Midbrain (tissue), 1 donor: Measurements from ENCODE around the gene MYRIP.
A peak's percentile ranks its signal among the peaks of the same experiment; 100 is the strongest.
"Not testable (repeated sequence)": the region's sequence is repeated elsewhere in the genome, so short reads cannot be mapped to it uniquely, and the experiment has no call there.

Source experiments
- DNase-seq: peaks from one replicate; lab custom pipeline; 2025; lab: John Stamatoyannopoulos, UW

MYRIP gene

DNA sequence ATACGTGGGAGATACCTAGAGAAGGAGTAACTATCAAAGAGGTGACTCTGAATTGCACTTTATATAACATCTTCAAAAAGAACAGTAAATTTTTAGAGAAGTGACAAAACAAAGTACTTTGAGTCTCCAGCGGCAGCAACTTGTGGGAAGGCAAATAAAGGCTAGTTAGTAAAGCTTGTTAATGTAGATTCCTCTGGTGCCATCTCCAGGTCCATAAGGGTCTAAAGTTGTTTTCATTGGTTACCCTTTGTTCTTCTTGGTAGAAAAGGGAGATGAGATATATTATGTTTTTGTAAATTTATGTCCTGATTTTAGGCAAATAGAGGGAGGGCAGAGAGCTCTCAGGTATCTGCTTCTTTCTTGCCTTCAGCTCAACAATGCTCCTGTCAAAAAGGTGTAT is 161.6 kb downstream of the MYRIP start:
- no peak for DNase-seq

DNA sequence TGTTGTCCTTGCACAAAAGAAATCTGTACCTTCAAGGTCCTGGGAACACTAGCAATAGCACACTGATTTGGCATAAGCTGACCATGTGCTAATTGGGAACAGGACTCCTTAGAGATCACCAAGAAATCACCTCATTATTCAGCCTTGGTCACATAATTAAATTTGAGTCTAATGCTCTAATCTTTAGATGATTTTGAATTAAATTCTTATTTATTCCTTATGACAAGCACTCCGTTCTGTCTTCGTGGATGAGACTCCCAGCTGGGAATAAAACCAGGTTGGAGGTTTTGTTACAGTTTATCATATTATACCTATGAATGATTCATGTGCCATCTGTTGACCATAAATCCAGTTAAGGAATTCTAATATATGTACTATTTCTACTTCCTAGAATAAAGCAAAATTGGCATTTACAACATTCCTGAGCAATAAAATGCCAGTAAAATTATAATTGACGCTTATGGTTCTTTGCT is 162.2 kb downstream of the MYRIP start:
- no peak for DNase-seq

DNA sequence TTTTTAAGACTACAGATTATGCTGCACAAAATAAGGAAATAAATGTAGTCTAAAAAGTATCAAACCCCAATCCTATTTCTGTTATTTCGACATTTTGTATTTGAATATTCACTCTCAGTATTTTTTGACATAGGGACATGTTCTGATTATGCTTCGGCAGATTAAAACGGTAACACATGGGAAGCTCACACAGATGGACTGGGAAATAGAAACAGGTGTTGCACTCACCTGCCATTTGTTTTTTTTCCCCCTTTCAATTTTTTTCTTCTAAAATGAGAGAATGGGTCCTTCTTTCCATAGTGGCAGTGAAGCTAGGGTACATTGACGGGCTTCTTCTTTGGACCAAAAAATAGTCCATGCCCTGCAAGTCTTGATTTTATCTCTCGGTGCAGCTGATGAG is 163.1 kb downstream of the MYRIP start:
- no peak for DNase-seq

DNA sequence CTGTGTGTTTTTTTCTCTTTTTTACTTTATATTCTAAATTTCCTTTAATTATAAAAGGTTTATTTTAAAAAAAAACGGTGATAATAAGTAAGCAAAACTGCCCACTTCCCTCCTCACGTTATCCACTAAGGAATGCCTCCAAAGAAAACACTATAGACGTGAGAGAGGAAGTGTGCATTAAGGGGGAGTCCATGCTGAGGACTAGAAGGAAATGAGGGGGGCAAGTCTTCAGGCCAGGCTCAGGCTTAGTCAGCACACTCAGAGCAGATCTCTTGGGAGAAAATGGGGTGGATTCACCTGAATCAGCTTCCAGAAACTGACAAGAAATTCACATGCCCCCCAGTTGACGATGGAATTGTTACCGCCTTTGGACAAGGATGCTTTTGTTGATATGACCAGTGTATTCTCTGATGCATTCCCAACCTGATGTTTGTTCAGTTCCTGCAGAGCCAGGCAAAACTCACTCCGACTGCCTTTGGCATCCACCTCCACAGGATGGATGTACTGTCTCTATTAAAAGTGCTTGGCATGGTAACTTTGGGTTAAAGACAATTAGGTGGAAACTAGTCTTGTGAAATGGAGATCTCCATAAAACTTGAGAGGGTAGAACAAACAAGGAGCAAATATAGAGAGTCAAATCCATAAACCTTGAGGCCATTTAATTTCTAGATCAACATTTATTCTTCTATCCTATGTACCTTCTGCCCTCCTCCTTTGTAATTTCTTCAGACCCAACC is 167.8 kb downstream of the MYRIP start:
- no peak for DNase-seq

DNA sequence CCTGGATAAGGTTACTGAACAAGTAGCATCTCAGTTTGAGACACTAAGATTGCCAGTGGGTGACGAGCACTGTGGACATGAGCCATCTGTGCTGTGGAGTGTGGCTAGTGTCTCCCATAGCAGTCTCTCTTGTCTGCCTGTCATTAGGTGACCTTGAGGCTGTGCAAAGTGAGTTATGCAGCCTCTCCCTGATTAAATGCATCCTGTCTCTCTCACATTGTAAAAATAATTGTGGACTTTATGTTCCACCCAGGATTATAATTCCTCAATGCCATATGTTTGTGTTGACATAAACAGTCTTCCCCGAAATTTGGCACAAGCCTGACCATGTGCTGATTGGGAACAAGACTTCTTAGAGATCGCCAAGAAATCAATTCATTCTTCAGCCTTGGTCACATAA is 168.9 kb downstream of the MYRIP start:
- DNase-seq, result no peak

DNA sequence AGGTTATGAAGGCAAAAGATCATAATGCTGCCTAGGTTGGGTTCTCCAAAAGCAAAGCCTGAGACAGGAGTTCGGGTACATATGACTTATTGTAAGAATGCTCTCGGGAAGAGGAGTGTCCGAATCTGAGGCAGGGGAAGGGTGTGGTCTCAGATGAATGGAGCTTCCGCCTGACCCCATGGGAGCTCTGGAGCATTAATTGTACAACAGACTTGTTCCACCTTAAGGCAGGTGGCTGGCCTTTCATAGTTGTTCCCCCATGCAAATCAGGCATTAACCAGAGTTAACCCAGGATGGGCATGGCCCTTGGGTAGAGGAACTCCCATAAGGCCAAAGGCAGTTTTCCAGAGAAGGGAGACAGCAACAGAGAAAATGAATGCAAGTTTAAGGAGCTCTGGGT is 170.6 kb downstream of the MYRIP start:
- no peak for DNase-seq

DNA sequence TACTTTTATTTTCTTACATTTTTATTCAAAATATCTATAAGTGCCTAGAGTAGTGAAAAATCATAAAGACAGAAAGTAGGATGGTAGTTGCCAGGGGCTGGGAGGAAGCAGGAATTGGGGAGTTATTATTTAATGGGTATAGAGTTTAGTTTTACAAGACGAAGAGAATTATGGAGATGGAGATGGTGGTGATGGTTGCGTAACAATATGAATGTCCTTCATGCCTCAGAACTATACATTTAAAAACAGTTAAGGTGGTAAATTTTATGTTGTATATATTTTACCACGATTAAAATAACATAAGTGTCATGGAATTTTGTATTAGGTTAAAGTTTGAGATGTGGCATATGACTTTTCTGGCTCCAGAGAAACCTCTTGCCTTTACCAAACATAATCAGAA is 171.4 kb downstream of the MYRIP start:
- no peak for DNase-seq

DNA sequence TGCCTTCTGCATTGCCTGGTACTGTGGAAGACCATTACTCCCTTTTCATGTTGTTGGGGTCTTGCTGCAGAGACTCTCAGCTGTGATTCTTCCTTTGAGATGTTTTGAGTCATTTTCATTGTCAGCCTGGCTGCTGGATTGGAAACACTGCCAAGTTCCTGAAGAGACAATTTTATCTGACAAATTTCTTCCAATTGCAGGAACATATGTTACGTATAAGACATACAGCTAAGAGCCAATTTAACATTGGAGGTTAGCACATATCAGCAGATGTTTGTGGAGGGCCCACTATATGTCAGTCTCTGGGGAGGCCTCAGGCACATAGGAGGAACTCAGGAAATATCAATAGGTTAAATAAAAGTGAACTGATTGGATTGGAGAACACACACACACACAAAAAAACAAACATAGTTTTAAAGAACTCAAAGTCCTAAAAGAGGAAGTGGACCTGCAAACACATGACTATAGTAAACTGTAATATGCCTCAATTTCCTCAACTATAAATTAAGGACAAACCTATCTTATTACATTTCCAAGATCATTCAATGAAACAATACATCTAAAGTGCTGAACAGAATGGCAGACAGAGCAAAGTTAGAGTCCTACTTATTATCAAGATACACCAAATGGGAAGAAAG is 172.3 kb downstream of the MYRIP start:
- DNase-seq, result no peak

DNA sequence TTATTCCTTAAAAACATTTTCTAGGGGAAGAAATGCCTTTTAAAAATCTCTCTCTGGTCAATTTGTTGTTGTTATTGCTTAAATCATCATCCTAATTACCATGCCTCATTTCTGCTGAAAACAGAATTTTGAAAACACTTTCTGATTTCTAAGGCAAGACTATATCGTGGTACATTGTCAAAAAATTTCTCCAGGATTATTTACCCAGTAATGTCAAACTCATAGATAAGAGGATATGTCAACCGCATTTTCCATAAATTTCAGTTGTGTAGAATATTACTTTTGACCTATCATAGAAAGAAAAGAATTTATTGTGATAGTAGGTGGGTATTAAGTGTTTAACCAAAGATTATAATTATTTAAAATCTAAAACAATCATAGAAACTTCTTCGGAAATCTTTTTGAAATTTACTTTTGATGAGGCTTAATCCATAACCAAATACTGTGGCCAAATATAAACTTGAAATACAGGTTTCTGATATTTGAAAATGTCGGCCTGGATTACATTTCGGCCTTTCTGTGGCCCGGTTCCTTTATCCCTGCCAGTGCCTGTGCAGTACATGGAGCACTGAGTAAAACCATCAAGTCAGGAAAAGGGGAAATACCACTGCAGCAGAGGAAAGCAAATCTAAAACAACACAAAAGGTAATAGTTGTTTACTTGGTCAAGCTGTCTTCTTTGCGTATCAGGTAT is 173.4 kb downstream of the MYRIP start:
- DNase-seq, result no peak

DNA sequence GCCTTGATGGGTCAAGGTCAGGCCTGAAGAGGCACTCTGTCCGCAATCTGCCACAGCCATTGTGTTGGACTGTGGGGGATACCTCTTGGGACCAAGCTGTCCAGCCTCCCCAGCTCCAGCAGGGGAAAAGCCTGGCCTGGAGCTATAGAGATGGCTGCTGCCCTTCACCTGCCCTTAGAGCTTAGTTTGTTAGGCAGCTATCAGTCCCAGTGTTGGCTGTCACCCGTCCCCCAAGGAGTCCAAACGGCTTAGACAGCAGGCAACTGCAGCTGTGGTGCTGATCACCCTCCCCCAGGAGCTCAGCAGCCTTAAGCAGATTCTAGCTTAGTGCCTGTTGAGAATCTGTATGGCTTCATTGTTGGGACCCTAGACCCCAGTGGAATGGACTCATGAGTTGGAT is 180.3 kb downstream of the MYRIP start:
- no peak for DNase-seq

DNA sequence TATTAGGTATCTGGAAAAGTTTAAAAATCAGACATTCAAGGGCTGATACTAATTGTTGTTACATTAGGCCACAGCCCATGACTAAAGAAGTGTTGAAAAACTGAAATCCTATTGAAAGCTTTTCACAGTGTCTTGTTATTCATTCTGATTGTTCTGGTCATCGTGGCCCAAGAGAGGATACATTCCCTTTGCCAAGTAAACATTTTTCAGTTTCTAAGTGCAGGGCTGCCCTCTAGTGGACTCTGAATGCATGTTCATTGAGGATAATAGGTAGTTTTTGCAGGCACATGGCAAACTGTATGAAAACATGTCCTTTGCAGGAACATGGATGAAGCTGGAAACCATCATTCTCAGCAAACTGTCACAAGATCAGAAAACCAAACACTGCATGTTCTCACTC is 181.1 kb downstream of the MYRIP start:
- peak; percentile 6 for DNase-seq

DNA sequence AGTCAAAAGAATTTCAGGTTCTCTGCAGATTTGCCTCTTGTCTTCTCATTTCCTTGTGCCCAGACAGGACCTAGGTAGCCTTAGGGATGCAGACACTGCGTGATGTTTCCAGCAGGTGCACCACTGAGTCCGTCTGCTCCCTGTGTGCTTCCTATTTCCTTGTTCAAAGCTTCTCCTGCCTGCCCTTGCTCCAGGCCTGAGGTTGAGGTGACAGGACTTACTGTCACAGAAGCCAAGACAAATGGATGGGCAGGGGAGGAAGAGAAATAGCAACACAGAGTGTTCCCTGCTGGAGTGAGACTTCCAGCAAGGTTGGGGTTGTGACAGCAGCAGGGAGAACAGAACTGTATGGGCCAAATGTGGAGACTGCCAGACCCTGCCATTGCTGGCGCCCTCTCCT is 199.4 kb downstream of the MYRIP start:
- DNase-seq, result no peak

DNA sequence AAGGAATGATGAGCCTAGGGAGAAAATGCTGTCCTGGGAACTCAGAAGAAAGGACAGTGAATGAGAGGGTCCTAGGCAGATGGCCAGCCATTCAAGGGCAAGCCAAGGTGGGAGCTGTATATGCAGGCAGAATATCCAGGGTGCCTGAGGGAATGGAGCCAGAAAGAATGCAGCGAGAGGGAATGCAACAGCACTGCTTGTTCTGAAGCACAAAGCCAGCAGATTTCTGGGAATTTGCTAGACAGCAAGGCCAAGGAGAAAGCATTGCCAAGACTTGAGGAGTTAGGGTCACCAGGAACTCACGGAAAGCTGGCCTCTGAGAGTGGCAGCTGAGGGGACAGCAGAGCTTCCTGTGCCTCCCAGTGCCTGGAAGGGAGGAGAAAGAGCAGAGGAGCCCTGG is 200.6 kb downstream of the MYRIP start:
- DNase-seq, result peak; percentile 24

DNA sequence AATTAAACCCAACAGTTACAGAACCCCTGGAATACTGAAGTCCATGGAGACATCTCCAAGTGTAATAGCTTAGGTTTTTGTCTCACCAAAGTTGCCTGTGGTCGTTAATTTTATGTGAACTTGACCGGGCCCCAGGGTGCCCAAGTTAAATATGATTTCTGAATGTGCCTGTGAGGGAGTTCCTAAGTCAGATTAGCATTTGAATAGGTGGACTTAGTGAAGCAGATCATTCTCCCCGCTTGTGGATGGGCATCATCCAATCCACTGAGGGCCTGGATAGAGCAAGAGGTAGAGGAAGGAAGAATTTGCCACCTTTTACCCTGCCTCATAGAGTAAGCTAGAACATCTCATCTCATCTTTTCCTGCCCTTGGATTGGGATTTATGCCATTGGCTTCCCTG is 203.0 kb downstream of the MYRIP start:
- DNase-seq, result no peak

DNA sequence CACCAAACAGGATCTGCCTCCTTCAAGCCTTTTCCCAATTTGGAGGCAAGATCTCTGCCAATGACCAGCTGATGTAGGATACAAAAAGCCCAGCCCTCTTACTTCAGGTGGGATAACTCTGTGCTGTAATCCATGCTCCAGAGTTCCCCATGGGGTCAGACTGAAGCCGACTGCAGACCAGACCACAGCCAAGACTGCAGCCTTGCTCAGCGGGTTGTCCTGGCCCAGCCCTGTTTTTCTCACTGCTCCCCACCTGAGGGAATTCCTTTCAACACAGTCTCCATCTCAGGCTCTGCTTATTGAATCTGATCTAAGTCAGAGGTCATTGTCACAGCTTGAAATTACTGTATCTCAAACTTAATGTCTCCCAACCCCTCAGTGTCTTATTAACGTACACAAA is 207.0 kb downstream of the MYRIP start:
- DNase-seq, result no peak

DNA sequence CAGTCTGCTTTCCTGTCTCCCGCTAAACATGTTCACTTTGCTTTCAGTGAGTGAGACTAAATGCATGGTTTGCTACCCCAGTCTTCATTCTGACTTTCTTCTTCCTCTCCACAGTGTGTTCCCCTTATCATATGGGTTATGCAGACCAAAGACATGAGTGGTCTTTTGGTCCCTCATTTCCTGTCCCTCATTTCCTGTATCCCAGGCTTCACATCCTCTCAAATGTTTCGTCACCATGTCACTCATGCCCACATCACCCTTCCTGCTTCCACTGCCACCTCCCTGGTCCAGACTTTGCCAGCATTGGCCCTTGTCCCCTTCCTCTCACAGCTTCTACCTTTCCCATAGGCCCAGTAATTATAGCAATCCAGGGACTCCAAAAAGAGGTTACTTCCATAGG is 209.0 kb downstream of the MYRIP start:
- no peak for DNase-seq

DNA sequence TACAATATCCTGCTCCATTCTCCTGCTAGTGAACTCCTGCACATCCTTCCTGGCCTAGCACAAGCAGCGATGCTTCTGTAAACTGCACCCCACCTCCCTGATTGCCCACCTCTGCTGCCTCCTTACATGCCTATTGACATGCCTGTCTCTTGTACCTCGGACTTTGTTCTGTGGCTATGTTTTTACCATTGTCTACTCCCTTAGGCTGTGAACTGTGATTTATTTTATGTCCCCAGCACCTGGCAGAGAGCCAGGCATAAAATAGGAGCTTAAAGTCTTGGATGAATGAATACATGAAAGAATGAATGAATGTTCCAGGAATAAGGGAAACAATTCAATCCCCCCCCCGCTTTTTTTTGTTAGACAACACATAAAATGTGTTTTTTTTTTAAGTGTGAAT is 210.0 kb downstream of the MYRIP start:
- DNase-seq, result no peak

DNA sequence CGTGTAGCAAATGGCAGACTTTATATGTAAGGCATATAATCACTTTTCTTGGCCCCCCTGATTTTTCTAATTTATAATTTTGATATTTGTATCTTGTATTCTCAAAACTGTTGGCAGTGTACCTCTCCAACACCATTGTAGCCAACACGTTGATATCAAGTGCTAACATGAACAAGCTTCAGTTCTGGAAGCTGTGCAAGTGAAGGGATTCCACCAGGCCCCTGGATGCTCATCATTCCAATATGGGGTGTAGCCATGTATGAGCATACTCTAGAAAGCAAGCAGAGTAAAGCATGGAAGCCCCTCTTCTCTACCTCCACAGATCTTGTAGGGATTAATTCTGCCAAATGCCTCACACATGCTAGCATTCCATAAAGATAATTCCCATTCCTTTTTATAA is 211.3 kb downstream of the MYRIP start:
- no peak for DNase-seq

DNA sequence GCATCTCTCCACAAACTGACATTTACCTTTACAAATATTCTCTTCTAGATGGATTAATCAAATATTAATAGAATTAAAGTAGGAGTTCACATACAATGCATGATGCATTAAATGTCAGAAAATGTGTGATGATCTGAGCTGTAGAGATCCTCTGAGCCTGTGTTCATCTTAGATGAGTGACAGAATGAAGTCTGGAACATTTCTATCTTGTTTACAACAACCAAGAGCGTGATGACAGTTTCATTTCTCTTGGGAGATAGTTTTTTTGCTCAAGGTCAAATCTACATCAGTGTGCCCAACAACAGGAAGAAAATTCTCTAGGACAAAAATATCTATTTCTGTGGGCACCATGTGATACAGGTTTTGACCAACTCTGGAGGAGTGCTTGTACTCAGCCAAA is 211.9 kb downstream of the MYRIP start:
- no peak for DNase-seq

DNA sequence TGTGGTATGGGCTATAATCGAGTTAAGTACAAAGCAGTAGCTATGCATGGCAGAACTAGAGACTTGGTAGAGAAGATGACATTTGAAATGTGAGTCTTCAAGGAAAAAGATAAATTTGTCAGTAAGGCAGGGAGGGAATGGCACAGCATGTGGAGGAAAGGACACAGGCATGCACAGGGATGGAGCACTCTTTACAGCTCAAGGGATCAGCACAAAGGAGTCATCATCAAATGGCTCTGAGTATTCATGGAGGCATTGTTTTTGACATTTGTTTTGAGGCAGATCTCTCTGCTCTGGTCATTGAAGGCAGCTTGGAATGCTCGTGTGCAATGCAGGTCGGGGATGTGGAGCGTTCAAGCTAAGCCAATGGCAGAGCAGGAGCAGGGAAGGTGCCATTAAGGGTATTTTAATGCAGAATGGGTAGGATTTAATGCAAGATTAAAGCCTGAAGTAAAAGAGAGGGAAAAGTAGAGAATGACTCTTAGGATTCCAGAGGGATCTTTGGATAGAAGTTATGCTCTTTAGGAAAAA is 213.0 kb downstream of the MYRIP start:
- DNase-seq, result no peak

DNA sequence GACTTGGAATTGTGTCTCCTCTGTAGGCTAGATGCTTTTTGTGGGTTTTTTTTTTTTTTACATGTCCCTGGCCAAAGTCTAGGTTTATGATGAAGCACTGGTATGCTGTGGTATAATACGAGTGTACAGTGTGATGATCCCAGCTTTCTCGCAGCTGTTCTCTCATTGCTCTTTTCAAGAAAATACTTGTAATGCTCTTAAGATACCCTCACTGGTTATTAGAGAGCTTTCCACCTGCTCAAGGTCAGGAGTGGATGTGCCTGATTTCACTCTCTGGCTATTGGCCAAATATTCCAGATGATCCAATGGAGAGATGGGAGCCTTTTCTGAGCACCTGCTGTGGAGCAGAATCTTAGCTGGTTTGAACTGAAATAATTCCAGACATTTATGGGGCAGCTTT is 215.1 kb downstream of the MYRIP start:
- DNase-seq, result no peak

DNA sequence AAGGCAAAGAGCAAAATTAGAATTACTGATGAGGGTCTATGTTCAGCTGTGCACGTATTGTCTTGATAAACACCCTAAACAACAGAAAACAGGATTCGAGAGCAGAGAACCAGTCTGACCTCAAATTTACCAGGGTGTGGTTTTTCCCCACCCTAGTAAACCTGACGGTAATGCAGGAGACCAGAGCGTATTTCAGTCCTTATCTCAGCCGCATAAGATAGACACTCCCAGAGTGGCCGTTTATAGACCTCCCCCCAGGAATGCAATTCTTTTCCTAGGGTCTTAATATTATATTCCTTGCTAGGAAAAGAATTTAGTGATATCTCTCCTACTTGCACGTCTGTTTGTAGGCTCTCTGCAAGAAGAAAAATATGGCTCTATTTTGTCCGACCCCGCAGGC is 216.5 kb downstream of the MYRIP start:
- not testable (repeated sequence) for DNase-seq

DNA sequence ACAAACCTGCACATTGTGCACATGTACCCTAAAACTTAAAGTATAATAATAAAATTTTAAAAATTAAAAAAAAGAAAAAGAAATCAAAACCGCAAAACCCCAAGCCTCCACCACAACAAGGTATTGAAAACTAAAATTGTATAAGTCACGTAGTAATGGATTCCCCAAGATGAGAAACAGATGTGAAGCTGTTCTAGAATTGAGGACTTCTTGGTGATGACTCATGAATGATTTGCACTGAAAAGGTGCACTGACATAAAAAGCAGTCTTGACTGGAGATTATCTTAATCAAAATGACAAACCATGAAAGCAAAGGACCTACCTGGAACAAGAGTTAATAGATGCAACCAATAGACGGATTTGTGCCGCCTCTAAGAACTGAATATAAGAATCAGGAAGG is 225.8 kb downstream of the MYRIP start:
- DNase-seq, result no peak
